Left renal cortex interstitium (tissue), 4 donors: ENCODE results near the gene ADISSP. TPM values are rescaled to one million over a fixed set of nuclear protein-coding genes. Genes with fewer than 3 reads are reported as not detected.

Experiments
- polyA plus RNA-seq, 4 donors: library from polyadenylated mRNA; unstranded; fragments of 120-200 nt; gene quantifications; one replicate each; pipeline ENCODE4 v1.2.1, GENCODE V29; 2013; ENCODE audit not compliant: insufficient read length in 4 of 4

The ADISSP gene
- polyA plus RNA-seq, 4 donors, result 19.4 to 37.2 (median 26.1) TPM

Other genes starting within 250 kb of the ADISSP start
- gene GFRA4, start 104.4 kb downstream of the ADISSP start, polyA plus RNA-seq, result under 1 TPM in 3 of 4 donors, not detected in 1; 0.10 to 0.30 (median 0.27) TPM
- 10 to 100 TPM in 2 of 4 donors, 1 to 10 TPM in 2; 6.1 to 15.0 (median 9.8) TPM for gene ADAM33, start 85.7 kb downstream of the ADISSP start, polyA plus RNA-seq
- 1 to 10 TPM in 1 of 4 donors, under 1 TPM in 3; 0.58 to 1.2 (median 0.93) TPM for gene SIGLEC1, start 55.2 kb downstream of the ADISSP start, polyA plus RNA-seq
- gene HSPA12B, start 35.1 kb downstream of the ADISSP start, polyA plus RNA-seq, result 10 to 100 TPM; 14.4 to 19.7 (median 16.4) TPM
- 1 to 10 TPM; 1.2 to 2.7 (median 2.3) TPM for gene SPEF1, start 13.7 kb upstream of the ADISSP start, polyA plus RNA-seq
- 10 to 100 TPM; 38.3 to 55.7 (median 43.3) TPM for gene CENPB, start 19.0 kb upstream of the ADISSP start, polyA plus RNA-seq
- 10 to 100 TPM; 31.4 to 45.0 (median 36.7) TPM for gene CDC25B, start 28.6 kb upstream of the ADISSP start, polyA plus RNA-seq
- gene AP5S1, start 52.8 kb upstream of the ADISSP start, polyA plus RNA-seq, result 10 to 100 TPM in 3 of 4 donors, 1 to 10 TPM in 1; 8.2 to 13.2 (median 11.7) TPM
- gene MAVS, start 79.1 kb upstream of the ADISSP start, polyA plus RNA-seq, result 10 to 100 TPM; 22.6 to 34.7 (median 29.1) TPM
- gene PANK2, start 121.6 kb upstream of the ADISSP start, polyA plus RNA-seq, result 10 to 100 TPM; 34.9 to 40.7 (median 35.9) TPM
- 10 to 100 TPM; 17.5 to 23.8 (median 20.6) TPM for gene RNF24, start 247.8 kb upstream of the ADISSP start, polyA plus RNA-seq